Parathyroid adenoma (tissue), 2 donors: Measurements from ENCODE around the gene PXDN.
"Not testable (repeated sequence)": the region's sequence is repeated elsewhere in the genome, so short reads cannot be mapped to it uniquely, and the experiment has no call there.

ENCODE experiments used
- H2AFZ ChIP-seq: fragments of 300-600 bp; sonication (generic); one replicate; pipeline ENCODE4 v1.7.0; 2017; ENCODE audit warnings: antibody characterized with exemption, mild to moderate bottlenecking
- H3K27ac ChIP-seq: fragments of 300-600 bp; sonication (generic); one replicate; pipeline ENCODE4 v1.7.0; 2017
- H3K27me3 ChIP-seq: fragments of 300-600 bp; sonication (generic); one replicate; pipeline ENCODE4 v1.7.0; 2017; ENCODE audit warnings: low read length; ENCODE audit not compliant: control insufficient read depth, insufficient read depth
- H3K36me3 ChIP-seq: fragments of 300-600 bp; sonication (generic); one replicate; pipeline ENCODE4 v1.7.0; 2017; ENCODE audit warnings: low read length; ENCODE audit not compliant: control insufficient read depth, insufficient read depth
- H3K4me1 ChIP-seq: fragments of 300-600 bp; sonication (generic); one replicate; pipeline ENCODE4 v1.7.0; 2017; ENCODE audit warnings: control low read depth
- H3K4me2 ChIP-seq: fragments of 300-600 bp; sonication (generic); one replicate; pipeline ENCODE4 v1.7.0; 2017; ENCODE audit warnings: low read length
- H3K4me3 ChIP-seq: fragments of 300-600 bp; sonication (generic); one replicate; pipeline ENCODE4 v1.7.0; 2017; ENCODE audit warnings: low read depth, low read length
- H3K79me2 ChIP-seq: fragments of 300-600 bp; sonication (generic); one replicate; pipeline ENCODE4 v1.7.0; 2017; ENCODE audit warnings: control low read depth
- H3K9ac ChIP-seq: fragments of 300-600 bp; sonication (generic); one replicate; pipeline ENCODE4 v1.7.0; 2017; ENCODE audit warnings: mild to moderate bottlenecking
- H3K9me3 ChIP-seq: fragments of 300-600 bp; sonication (generic); one replicate; pipeline ENCODE4 v1.7.0; 2017; ENCODE audit warnings: low read length; ENCODE audit not compliant: control insufficient read depth
- TF ChIP-seq, protein P1 (sequence below): fragments of 300-600 bp; sonication (generic); IDR thresholded peaks from one replicate; pipeline ENCODE4 v1.7.0; 2017; ENCODE audit warnings: antibody characterized with exemption, mild to moderate bottlenecking
- donor health status: primary hyperparathyroidism.

Gene PXDN

DNA sequence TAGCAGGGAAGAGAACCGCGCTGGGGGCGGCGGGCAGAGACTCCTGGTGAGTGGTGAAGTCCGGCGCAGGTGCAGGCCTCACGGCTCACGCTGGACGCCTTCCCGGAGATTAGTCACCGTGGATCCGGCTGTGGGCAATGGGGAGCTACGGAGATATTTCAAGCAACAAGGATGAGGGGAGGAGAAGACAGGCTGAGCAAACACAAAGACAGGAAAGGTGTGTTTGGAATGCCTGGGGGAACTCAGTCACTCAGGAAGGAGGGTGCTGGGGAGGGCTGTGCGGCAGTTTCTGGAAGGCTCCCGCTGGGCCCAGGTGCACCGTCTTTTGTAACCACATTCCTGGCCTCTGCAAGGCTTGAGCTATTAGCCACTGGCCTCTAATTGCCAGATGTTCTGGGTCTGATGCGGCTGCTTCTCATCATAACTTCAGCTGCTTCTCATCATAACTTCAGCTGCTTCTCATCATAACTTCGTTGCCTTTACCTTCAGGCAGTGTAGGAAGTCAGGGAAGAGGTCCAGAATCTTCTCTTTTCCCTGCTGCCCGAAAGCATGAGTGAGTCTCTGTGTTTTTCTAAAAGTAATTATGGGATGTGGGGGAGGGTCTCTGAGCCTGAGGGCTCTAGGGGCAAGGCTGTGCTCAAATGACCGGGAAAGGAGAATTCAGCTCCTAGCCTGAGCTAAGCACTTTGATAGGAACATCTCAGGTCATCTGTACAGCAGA is 118.9 kb downstream of the PXDN start:
- Histone ChIP-seq H3K4me2 (no peak overlapping the region), H3K79me2 (no peaks in the 10 kb centered on the region), H3K4me3 (no peak overlapping the region), H2AFZ (no peak overlapping the region), H3K9ac (no peak overlapping the region), H3K4me1 (no peaks in the 10 kb centered on the region), H3K36me3 (no peaks in the 10 kb centered on the region), H3K27ac (no peak overlapping the region), H3K9me3 (no peaks in the 10 kb centered on the region), H3K27me3 (no peaks in the 10 kb centered on the region)
- TF ChIP-seq, protein P1, sequence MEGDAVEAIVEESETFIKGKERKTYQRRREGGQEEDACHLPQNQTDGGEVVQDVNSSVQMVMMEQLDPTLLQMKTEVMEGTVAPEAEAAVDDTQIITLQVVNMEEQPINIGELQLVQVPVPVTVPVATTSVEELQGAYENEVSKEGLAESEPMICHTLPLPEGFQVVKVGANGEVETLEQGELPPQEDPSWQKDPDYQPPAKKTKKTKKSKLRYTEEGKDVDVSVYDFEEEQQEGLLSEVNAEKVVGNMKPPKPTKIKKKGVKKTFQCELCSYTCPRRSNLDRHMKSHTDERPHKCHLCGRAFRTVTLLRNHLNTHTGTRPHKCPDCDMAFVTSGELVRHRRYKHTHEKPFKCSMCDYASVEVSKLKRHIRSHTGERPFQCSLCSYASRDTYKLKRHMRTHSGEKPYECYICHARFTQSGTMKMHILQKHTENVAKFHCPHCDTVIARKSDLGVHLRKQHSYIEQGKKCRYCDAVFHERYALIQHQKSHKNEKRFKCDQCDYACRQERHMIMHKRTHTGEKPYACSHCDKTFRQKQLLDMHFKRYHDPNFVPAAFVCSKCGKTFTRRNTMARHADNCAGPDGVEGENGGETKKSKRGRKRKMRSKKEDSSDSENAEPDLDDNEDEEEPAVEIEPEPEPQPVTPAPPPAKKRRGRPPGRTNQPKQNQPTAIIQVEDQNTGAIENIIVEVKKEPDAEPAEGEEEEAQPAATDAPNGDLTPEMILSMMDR = no peak

DNA sequence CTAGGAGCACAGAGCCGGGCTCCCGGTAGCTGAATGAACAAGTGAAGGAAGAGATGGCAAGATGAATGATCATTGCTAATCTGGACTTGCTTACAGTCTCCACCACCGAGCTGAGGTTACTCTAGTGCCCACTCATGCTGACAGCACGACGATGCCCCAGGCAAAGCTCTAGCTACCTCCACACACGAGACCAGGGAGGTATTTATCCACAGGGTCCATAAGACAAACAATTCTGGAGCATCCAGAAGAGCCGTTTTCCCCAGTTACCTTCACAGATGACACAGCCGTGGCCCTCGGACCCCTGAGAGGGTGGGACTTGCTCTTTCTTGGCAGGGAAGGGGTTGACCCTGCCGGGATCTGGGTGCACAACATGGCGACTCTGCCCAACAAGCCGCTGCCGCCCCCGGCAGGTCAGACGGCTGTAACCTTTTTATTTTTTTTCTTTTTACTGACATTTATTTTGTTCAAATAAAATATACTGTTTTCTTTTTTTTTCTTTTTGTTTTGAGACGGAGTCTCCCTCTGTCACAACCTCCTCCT is 120.3 kb downstream of the PXDN start:
- H3K4me2 ChIP-seq = no peak overlapping the region
- no peak overlapping the region for H3K9ac ChIP-seq
- H3K79me2 ChIP-seq = no peaks in the 10 kb centered on the region
- no peak overlapping the region for H3K27ac ChIP-seq
- H2AFZ ChIP-seq = no peak overlapping the region
- no peaks in the 10 kb centered on the region for H3K4me1 ChIP-seq
- no peak overlapping the region for H3K4me3 ChIP-seq
- no peaks in the 10 kb centered on the region for H3K9me3 ChIP-seq
- TF ChIP-seq, protein P1 = no peak
- no peaks in the 10 kb centered on the region for H3K36me3 ChIP-seq
- H3K27me3 ChIP-seq = no peaks in the 10 kb centered on the region

DNA sequence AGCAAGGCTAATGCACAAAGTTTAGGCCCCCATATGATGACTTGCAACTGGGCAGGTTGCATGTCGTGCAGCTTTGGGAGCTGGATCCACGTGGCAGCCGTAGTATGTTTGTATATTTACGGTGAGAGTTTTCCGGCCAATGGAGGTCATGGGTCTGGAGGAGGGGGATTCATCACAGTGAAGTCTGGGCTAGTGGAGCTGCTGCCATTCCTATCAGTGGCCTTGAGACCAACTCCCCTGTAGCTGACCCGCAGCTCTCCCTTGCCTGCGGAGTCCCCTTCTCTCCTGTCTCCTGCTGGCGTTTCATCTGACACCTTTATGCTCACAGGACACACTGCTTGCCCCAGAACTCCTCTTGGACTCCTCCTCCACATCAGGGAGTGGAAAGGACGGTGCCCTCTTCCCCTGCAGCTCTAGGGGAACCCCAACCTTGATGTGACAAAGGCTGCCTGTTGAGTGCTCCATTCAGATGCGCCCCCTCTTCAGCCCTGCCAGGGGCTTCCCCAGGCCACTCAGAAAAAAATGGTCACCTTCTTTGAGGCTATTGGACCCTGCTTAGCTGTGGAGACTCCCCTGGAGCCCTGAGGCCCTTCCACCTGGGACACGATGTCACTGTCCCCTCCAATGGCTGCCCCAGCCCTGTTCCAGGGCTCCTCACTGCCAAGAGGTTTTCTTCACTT is 121.7 kb downstream of the PXDN start:
- Histone ChIP-seq H3K36me3 (no peaks in the 10 kb centered on the region), H3K4me2 (no peak overlapping the region), H3K4me3 (no peak overlapping the region), H3K9me3 (no peaks in the 10 kb centered on the region), H3K27ac (no peak overlapping the region), H2AFZ (no peak overlapping the region), H3K9ac (no peak overlapping the region), H3K79me2 (no peaks in the 10 kb centered on the region), H3K4me1 (no peaks in the 10 kb centered on the region), H3K27me3 (no peaks in the 10 kb centered on the region)
- TF ChIP-seq, protein P1 = no peak

DNA sequence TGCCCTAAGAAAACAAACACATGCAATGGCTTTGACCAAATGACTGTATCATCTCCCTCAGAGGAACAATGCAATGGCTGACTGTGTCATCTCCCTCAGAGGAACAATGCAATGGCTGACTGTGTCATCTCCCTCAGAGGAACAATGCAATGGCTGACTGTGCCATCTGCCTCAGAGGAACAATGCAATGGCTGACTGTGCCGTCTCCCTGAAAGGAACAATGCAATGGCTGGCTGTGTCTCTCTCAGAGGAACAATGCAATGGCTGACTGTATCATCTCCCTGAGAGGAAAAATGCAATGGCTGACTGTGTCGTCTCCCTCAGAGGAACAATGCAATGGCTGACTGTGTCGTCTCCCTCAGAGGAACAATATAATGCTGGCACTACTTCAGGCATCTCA is 122.3 kb downstream of the PXDN start:
- not testable (repeated sequence) for H3K4me2 ChIP-seq, H3K9me3 ChIP-seq, H3K27ac ChIP-seq, H2AFZ ChIP-seq, H3K4me1 ChIP-seq, H3K27me3 ChIP-seq, H3K36me3 ChIP-seq, H3K9ac ChIP-seq, H3K4me3 ChIP-seq, H3K79me2 ChIP-seq

DNA sequence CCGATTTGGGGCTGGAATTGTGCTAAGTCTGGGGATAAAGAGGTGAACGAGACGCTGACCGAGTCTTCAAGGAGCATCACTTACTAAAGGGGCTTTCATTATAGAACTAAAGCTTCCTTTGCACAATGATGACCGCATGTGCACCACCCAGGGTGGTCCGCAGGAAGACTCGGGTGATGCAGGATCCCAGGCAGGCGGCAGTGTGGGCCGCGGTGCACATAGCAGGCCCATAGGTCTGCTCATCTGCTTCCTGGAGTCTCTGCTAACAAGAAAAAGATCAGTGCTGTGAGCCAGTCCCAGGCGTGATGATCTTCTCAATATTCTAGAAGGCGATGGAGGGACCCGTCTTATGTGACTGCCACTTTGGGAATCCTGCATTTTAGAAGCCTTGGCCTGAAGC is 122.8 kb downstream of the PXDN start:
- H3K4me3 ChIP-seq = no peak overlapping the region
- TF ChIP-seq, protein P1 = no peak

More for the DNA sequence above, 122.8 kb downstream of the PXDN start:
- Histone ChIP-seq H3K9me3 (no peaks in the 10 kb centered on the region), H3K4me1 (no peaks in the 10 kb centered on the region), H3K36me3 (no peaks in the 10 kb centered on the region), H3K27me3 (no peaks in the 10 kb centered on the region), H3K27ac (no peak overlapping the region), H3K9ac (no peak overlapping the region), H3K4me2 (no peak overlapping the region), H2AFZ (no peak overlapping the region), H3K79me2 (no peaks in the 10 kb centered on the region)
